Measurements from ENCODE around the gene NWD2. TPM values are rescaled to one million over a fixed set of nuclear protein-coding genes. Genes with fewer than 3 reads are reported as not detected.

NWD2 gene
- total and polyA plus RNA-seq, 9 of the 15 experiments (the other 6 are each of a cell fraction or from before 2014, with no cell fraction given), result not detected

GRCh38 chr4:37268319-37268718 is 23.8 kb downstream of the NWD2 start:
- no peaks in the 10 kb centered on the region for H3K4me1 ChIP-seq (replicated peaks in 1 of 2; ENCODE audit: control insufficient read depth in 2 of 2, insufficient read depth in 2 of 2, low read length in 2 of 2)
- no peak overlapping the region for H3K9ac ChIP-seq (ENCODE audit: insufficient read depth in 1 of 2, low read depth in 2 of 2, low read length in 2 of 2)
- intact Hi-C loops (cut with micrococcal nuclease) (no loop called here), in situ Hi-C loops (cut with MboI) (no loop called here)
- H3K4me2 ChIP-seq (ENCODE audit: insufficient read depth, low read length), result no peak overlapping the region
- H3K79me2 ChIP-seq (ENCODE audit: control insufficient read depth, insufficient read depth, low read length), result no peaks in the 10 kb centered on the region
- H4K20me1 ChIP-seq (replicated peaks; ENCODE audit: control insufficient read depth, insufficient read depth, low read length), result no peaks in the 10 kb centered on the region
- BruUV-seq (replicated peaks), result no TSS peak
- no peak overlapping the region for H3K4me3 ChIP-seq
- TF ChIP-seq REST (IDR thresholded peaks at IDR 0.05; ENCODE audit: borderline replicate concordance) (peak; percentile 70), REST (CRISPR knock-in tag; IDR thresholded peaks at IDR 0.05; ENCODE audit: low read depth) (no peak), PTRF (tag; IDR thresholded peaks at IDR 0.05) (no peak)
- WGBS (ENCODE audit: insufficient coverage, low coverage, missing lambda C conversion rate), result 0% methylated on average over 3 of the region's 3 CpGs
- no peaks in the 10 kb centered on the region for H3K27me3 ChIP-seq (ENCODE audit: control insufficient read depth in 2 of 2, insufficient read depth in 2 of 2, low read length in 2 of 2)
- DNase-seq (ENCODE audit: extremely low read depth in 1 of 4, low spot score in 3 of 4) (no peak), ATAC-seq (no peak), FAIRE-seq (no peak)
- H3K36me3 ChIP-seq (ENCODE audit: control insufficient read depth, insufficient read depth, low read length), result no peaks in the 10 kb centered on the region
- no peak overlapping the region for H3K27ac ChIP-seq (ENCODE audit: extremely low read depth, low read depth, low read length)
- ChIA-PET POLR2A (no interaction called here), CTCF (ENCODE audit: low intra/inter-chr PET ratio) (no interaction called here)
- no peaks in the 10 kb centered on the region for H3K9me1 ChIP-seq (ENCODE audit: control insufficient read depth, insufficient read depth, low read length)
- no peak overlapping the region for H2AFZ ChIP-seq (ENCODE audit: low read depth, low read length)
- H3K9me3 ChIP-seq (replicated peaks; ENCODE audit: control insufficient read depth, insufficient read depth, low read depth, low read length), result no peaks in the 10 kb centered on the region
